ENCODE measurements around the gene KIAA1210. TPM values are rescaled to one million over a fixed set of nuclear protein-coding genes. Genes with fewer than 3 reads are reported as not detected.

The KIAA1210 gene
- total and polyA plus RNA-seq, 11 donors = 0.02 to 0.14 (median 0.06) TPM; not detected in 6

DNA sequence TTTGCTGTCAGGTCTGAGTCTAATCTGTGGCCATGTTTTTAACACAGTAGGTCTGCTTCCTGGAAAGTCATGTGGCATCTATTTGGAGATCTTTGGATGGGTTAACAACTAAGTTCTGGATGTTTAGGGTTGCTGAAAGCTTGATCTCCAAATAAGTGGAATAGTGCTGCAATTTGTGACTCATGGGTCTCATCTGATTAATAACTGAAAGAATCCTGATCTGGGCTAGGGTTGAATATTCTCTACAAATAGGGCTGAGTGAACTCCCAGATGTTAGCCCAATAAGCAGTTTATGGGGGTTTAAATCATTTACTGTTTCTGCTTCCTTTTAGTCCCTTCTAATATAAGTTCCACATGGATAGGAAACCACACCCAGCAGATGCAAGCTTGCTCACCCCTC lies 31.7 kb downstream of the KIAA1210 start:
- Histone ChIP-seq H3K27me3 (peaks cover 0 to 3% (median 0%) of the 10 kb centered on the region in 9 donors), H3K9me3 (no peaks in the 10 kb centered on the region), H3K4me1 (no peaks in the 10 kb centered on the region), H3K4me3 (no peak overlapping the region), H3K27ac (no peak overlapping the region), H3K36me3 (no peaks in the 10 kb centered on the region)
- TF ChIP-seq, protein P1, sequence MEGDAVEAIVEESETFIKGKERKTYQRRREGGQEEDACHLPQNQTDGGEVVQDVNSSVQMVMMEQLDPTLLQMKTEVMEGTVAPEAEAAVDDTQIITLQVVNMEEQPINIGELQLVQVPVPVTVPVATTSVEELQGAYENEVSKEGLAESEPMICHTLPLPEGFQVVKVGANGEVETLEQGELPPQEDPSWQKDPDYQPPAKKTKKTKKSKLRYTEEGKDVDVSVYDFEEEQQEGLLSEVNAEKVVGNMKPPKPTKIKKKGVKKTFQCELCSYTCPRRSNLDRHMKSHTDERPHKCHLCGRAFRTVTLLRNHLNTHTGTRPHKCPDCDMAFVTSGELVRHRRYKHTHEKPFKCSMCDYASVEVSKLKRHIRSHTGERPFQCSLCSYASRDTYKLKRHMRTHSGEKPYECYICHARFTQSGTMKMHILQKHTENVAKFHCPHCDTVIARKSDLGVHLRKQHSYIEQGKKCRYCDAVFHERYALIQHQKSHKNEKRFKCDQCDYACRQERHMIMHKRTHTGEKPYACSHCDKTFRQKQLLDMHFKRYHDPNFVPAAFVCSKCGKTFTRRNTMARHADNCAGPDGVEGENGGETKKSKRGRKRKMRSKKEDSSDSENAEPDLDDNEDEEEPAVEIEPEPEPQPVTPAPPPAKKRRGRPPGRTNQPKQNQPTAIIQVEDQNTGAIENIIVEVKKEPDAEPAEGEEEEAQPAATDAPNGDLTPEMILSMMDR (IDR thresholded peaks at IDR 0.05) = no peak
- no peak for TF ChIP-seq POLR2A (IDR thresholded peaks at IDR 0.05)
- intact Hi-C loops (cut with DNase I) = no loop called here
- ATAC-seq = no peak
- DNase-seq = no peak

GRCh38 chrX:119094819-119095218 lies 32.8 kb downstream of the KIAA1210 start:
- DNase-seq (no peak), ATAC-seq (no peak)
- Histone ChIP-seq H3K36me3 (no peaks in the 10 kb centered on the region), H3K4me3 (no peak overlapping the region), H3K27me3 (peaks cover 0 to 3% (median 0%) of the 10 kb centered on the region in 9 donors), H3K9me3 (no peaks in the 10 kb centered on the region), H3K4me1 (no peaks in the 10 kb centered on the region), H3K27ac (no peak overlapping the region)
- intact Hi-C loops (cut with DNase I) = no loop called here
- TF ChIP-seq POLR2A (IDR thresholded peaks at IDR 0.05) = no peak
- TF ChIP-seq, protein P1 (IDR thresholded peaks at IDR 0.05) = no peak
- WGBS, 4 donors = 51 to 84% (median 68%) methylated on average over 3 of the region's 3 CpGs

DNA sequence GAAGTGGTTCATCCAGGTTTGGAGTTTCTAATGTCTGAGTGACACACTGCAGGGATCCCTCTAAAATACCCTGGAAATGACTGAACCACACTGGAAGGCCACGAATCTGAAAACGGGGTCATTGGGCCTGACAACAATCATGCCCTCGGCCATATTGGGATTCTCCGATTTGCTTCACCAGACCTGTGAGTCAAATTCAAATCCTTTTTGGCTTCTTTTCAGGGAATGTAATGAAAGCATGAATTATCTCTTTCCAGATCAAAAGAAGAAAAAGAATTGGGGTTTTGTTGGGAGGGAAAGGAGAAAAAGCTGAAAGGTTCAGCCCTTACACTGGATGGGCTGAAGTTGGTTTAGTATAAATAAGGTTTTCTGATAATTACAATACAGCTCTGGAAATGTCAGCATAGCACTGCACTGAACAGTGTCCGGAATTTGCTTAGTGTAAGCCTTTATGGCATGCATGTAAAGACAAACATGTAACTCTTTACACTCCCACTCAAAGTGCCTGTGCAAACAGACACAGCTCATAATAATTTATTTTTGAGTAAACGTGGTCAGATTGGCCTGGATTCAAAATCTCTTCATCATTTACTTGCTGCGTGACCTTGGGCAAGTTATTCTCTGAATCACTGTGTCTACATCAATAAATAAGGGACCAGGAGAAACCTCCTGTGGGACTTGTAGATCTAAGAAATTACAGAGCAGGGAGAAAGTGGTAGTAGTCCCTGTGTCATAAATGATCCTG lies 33.4 kb downstream of the KIAA1210 start:
- Histone ChIP-seq H3K27ac (no peak overlapping the region), H3K4me3 (no peak overlapping the region), H3K27me3 (peaks cover 0 to 3% (median 0%) of the 10 kb centered on the region in 9 donors), H3K4me1 (no peaks in the 10 kb centered on the region), H3K36me3 (no peaks in the 10 kb centered on the region), H3K9me3 (no peaks in the 10 kb centered on the region)
- ATAC-seq (no peak), DNase-seq (no peak)
- intact Hi-C loops (cut with DNase I) = no loop called here
- TF ChIP-seq, protein P1 (IDR thresholded peaks at IDR 0.05) = no peak
- TF ChIP-seq POLR2A (IDR thresholded peaks at IDR 0.05) = no peak
- WGBS, 4 donors = 77 to 90% (median 82%) methylated on average over 7 of the region's 7 CpGs

DNA sequence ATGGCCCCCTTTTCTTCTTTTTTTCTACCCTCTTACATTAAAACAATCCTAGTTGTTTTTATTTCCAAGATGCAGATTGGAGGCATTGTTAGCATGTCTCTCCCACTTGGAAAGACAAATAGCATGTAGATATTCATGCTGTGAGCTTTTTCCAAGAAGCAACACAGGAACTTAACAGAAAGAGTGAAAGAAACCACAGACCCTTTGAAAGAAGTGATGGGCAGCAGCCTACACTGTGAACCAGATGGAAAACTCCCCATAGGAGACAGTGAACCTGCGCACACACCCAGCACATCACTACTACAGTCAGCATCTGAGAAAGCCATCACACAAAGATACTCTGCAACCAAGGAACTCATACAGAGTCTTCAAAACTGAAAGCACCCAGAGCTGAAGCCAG lies 37.0 kb downstream of the KIAA1210 start:
- WGBS, 4 donors = 65 to 80% (median 72%) methylated on average over 1 of the region's 1 CpG
- Histone ChIP-seq H3K4me3 (no peak overlapping the region), H3K27me3 (peaks cover 0 to 3% (median 0%) of the 10 kb centered on the region in 9 donors), H3K9me3 (no peaks in the 10 kb centered on the region), H3K36me3 (no peaks in the 10 kb centered on the region), H3K27ac (no peak overlapping the region), H3K4me1 (no peaks in the 10 kb centered on the region)
- no peak for TF ChIP-seq POLR2A (IDR thresholded peaks at IDR 0.05)
- TF ChIP-seq, protein P1 (IDR thresholded peaks at IDR 0.05) = no peak
- no peak for DNase-seq
- intact Hi-C loops (cut with DNase I) = no loop called here
- no peak for ATAC-seq

Data from heart left ventricle (tissue), 16 donors.